HepG2 (cell line): Measurements from ENCODE around the gene ESF1. TPM values are rescaled to one million over a fixed set of nuclear protein-coding genes. Genes with fewer than 3 reads are reported as not detected.

Experiments
- ATAC-seq: fragments of 200-7000 bp; cut with Tn5 transposase; 3 replicates; pipeline ENCODE4 v1.9.1; 2020; ENCODE audit warnings: mild to moderate bottlenecking, moderate library complexity
- BruUV-seq: library from RNA; stranded (reverse); fragments of 400-500 nt; replicated peaks from 2 replicates; lab custom pipeline; 2021; lab: Mats Ljungman, UMichigan
- CTCF ChIA-PET: fragments of 300-600 bp; formaldehyde crosslinking; extraction: SDS; loops from one replicate; lab custom pipeline; 2021; ENCODE audit warnings: low total read pairs, inconsistent platforms, low intra/inter-chr PET ratio; lab: Yijun Ruan, JAX
- POLR2A ChIA-PET: fragments of 350-600 bp; sonication (Branson Sonifier 250); formaldehyde crosslinking; loops from one replicate; lab custom pipeline; 2020; ENCODE audit warnings: antibody characterized with exemption, inconsistent platforms; lab: Yijun Ruan, JAX
- DNase-seq: peaks from one replicate; pipeline ENCODE4 v3.0.0-alpha.2; 2015; ENCODE audit warnings: low spot score
- FAIRE-seq: peaks from 3 replicates; lab custom pipeline; 2011; peaks lifted over from hg19 to GRCh38; lab: Jason Lieb, UNC
- H2AFZ ChIP-seq: one replicate; pipeline ENCODE4 v1.6.1; 2011; ENCODE audit warnings: low read length, inconsistent platforms
- H3K27ac ChIP-seq: fragments of 300-600 bp; 3 replicates; pipeline ENCODE4 v1.8.0; 2011; ENCODE audit warnings: mixed run types, mild to moderate bottlenecking, mixed read lengths, low read length, inconsistent platforms; ENCODE audit not compliant: insufficient read depth; ENCODE audit errors: extremely low read length
- H3K27me3 ChIP-seq, 2 experiments: fragments of 200-600 bp in 1 of 2; 2 replicates in 1 of 2; 3 replicates in 1 of 2; pipeline versions ENCODE4 v1.6.0 to v1.8.0; 2011; ENCODE audit warnings: low read length in 2 of 2, mild to moderate bottlenecking in 2 of 2, moderate library complexity in 2 of 2, inconsistent platforms in 1 of 2; ENCODE audit not compliant: insufficient read depth in 2 of 2, control insufficient read depth in 1 of 2
- H3K36me3 ChIP-seq, 2 experiments: fragments of 200-600 bp in 1 of 2; replicated peaks in 1 of 2; 2 replicates in 1 of 2; 3 replicates in 1 of 2; pipeline versions ENCODE4 v1.5.1 to v1.8.0; 2011; ENCODE audit warnings: low read length in 2 of 2, inconsistent platforms in 1 of 2; ENCODE audit not compliant: insufficient read depth in 2 of 2, control insufficient read depth in 1 of 2
- H3K4me1 ChIP-seq: 2 replicates; pipeline ENCODE4 v1.5.1; 2012; ENCODE audit warnings: low read length, inconsistent platforms; ENCODE audit not compliant: insufficient read depth
- H3K4me2 ChIP-seq: 2 replicates; pipeline ENCODE4 v1.6.0; 2011; ENCODE audit warnings: low read depth, low read length, inconsistent platforms
- H3K4me3 ChIP-seq, 3 experiments: fragments of 200-600 bp in 1 of 3; sonication (generic), shearing (Covaris generic) in 1 of 3; replicated peaks in 1 of 3; 2 replicates each; pipeline ENCODE4 v1.5.1; 2011 to 2016; ENCODE audit warnings: low read length in 3 of 3, inconsistent platforms in 2 of 3, low read depth in 2 of 3, mild to moderate bottlenecking in 2 of 3, control low read depth in 1 of 3, mixed read lengths in 1 of 3; ENCODE audit not compliant: insufficient read depth in 1 of 3
- H3K79me2 ChIP-seq: one replicate; pipeline ENCODE4 v1.6.1; 2011; ENCODE audit warnings: low read length, inconsistent platforms; ENCODE audit not compliant: insufficient read depth
- H3K9ac ChIP-seq: 2 replicates; pipeline ENCODE4 v1.6.0; 2011; ENCODE audit warnings: mild to moderate bottlenecking, low read depth, low read length, inconsistent platforms; ENCODE audit not compliant: insufficient read depth
- H3K9me3 ChIP-seq: 2 replicates; pipeline ENCODE4 v1.5.1; 2012; ENCODE audit warnings: mild to moderate bottlenecking, low read length
- H4K20me1 ChIP-seq: 2 replicates; pipeline ENCODE4 v1.6.0; 2011; ENCODE audit warnings: inconsistent platforms, mild to moderate bottlenecking, low read length, moderate library complexity; ENCODE audit not compliant: insufficient read depth
- DRAP1 ChIP-seq: IDR thresholded peaks from 2 replicates; pipeline ENCODE4 v1.6.1; 2016; ENCODE audit warnings: missing genetic modification reagents, missing compliant biosample characterization
- MAFG ChIP-seq: sonication (generic); formaldehyde crosslinking; IDR thresholded peaks from 2 replicates; pipeline ENCODE4 v1.5.1; 2020; ENCODE audit warnings: mild to moderate bottlenecking, missing genetic modification reagents
- MBD4 ChIP-seq: IDR thresholded peaks from 2 replicates; pipeline ENCODE4 v1.6.1; 2012; ENCODE audit warnings: low read length, inconsistent platforms, borderline replicate concordance
- NR2C2 ChIP-seq: sonication (generic); formaldehyde crosslinking; IDR thresholded peaks from 2 replicates; pipeline ENCODE4 v1.4.0; 2020; ENCODE audit warnings: missing genetic modification reagents, mild to moderate bottlenecking, moderate library complexity, borderline replicate concordance
- THAP9 ChIP-seq: sonication (generic); formaldehyde crosslinking; IDR thresholded peaks from 2 replicates; pipeline ENCODE4; 2020; ENCODE audit warnings: missing genetic modification reagents, mild to moderate bottlenecking, borderline replicate concordance
- U2AF1 ChIP-seq: fragments of 200-400 bp; formaldehyde crosslinking; optimal IDR thresholded peaks from 2 replicates; pipeline ENCODE3; 2017; ENCODE audit warnings: mild to moderate bottlenecking, low read depth, low read length
- YEATS2 ChIP-seq: sonication (generic); formaldehyde crosslinking; IDR thresholded peaks from 2 replicates; pipeline ENCODE4 v1.4.0; 2020; ENCODE audit warnings: missing genetic modification reagents, borderline replicate concordance
- ZBTB39 ChIP-seq: sonication (generic); formaldehyde crosslinking; IDR thresholded peaks from 2 replicates; pipeline ENCODE4 v1.5.0; 2020; ENCODE audit warnings: missing genetic modification reagents
- ZNF142 ChIP-seq: sonication (generic); formaldehyde crosslinking; IDR thresholded peaks from 2 replicates; pipeline ENCODE4 v1.4.0; 2020; ENCODE audit warnings: missing genetic modification reagents
- ZNF232 ChIP-seq: sonication (generic); formaldehyde crosslinking; IDR thresholded peaks from 2 replicates; pipeline ENCODE4 v1.4.0; 2020; ENCODE audit warnings: missing genetic modification reagents, borderline replicate concordance
- ZNF691 ChIP-seq: sonication (generic); formaldehyde crosslinking; IDR thresholded peaks from 2 replicates; pipeline ENCODE4 v1.4.0; 2020; ENCODE audit warnings: missing genetic modification reagents, low read depth, mild to moderate bottlenecking, borderline replicate concordance
- in situ Hi-C: cut with HindIII; loops from 2 replicates; pipeline ENCODE4 v1.10.0; 2017; ENCODE audit warnings: low pct_unique_long_range_greater_than_20kb; ENCODE audit not compliant: extremely low pct_ligation_motif_present
- intact Hi-C: fragments of 100-400 bp; cut with micrococcal nuclease; formaldehyde crosslinking; loops from one replicate; pipeline ENCODE4 v1.10.0; 2022; ENCODE audit not compliant: unreplicated experiment
- polyA plus RNA-seq, 8 experiments: library from polyadenylated mRNA; depleted of rRNA in 3 of 8; stranded (reverse) in 7 of 8; unstranded in 1 of 8; fragments of >200 nt; fragmentation: Illumina TruSeq in 4 of 8; extraction: Trizol in 4 of 8; gene quantifications; 2 replicates each; pipeline versions ENCODE4 v1.2.1 to v1.2.3, GENCODE V29; 2011 to 2016; ENCODE audit warnings: low read depth in 4 of 8, missing spikeins in 1 of 8, mixed read lengths in 1 of 8; ENCODE audit not compliant: insufficient read depth in 1 of 8
- total RNA-seq, 5 experiments: library from RNA; depleted of rRNA; stranded (reverse); fragments of >200 nt; fragmentation: Illumina TruSeq; extraction: Trizol; gene quantifications; 2 replicates each; pipeline ENCODE4 v1.2.3, GENCODE V29; 2016; ENCODE audit warnings: low read depth in 1 of 5

Gene ESF1
- total and polyA plus RNA-seq, 2 of the 13 experiments (the other 11 are each of a cell fraction or from before 2014, with no cell fraction given) = 7.3 to 66.9 TPM

GRCh38 chr20:13701486-13701885, 83.2 kb downstream of the ESF1 start:
- H3K4me1 ChIP-seq = no peaks in the 10 kb centered on the region
- BruUV-seq = no TSS peak
- no peak overlapping the region for H3K27ac ChIP-seq
- H3K4me3 ChIP-seq = no peak overlapping the region
- in situ Hi-C loops = no loop called here
- no peak for ATAC-seq
- H2AFZ ChIP-seq = no peak overlapping the region
- no peaks in the 10 kb centered on the region for H4K20me1 ChIP-seq
- ChIA-PET CTCF (no interaction called here), POLR2A (interaction anchor here (1.4 kb wide), 1 partner anchor 84 kb away, joined by 4 read pairs; the partner anchor contains the start of genes ESF1 and NDUFAF5)
- no peaks in the 10 kb centered on the region for H3K79me2 ChIP-seq
- no peaks in the 10 kb centered on the region for H3K27me3 ChIP-seq
- no peaks in the 10 kb centered on the region for H3K36me3 ChIP-seq
- TF ChIP-seq DRAP1 (CRISPR knock-in tag) (no peak), THAP9 (CRISPR knock-in tag) (no peak), ZBTB39 (no peak), ZNF691 (CRISPR knock-in tag) (no peak), MBD4 (no peak), NR2C2 (CRISPR knock-in tag) (no peak), ZNF232 (CRISPR knock-in tag) (no peak), ZNF142 (CRISPR knock-in tag) (no peak), YEATS2 (CRISPR knock-in tag) (no peak), MAFG (CRISPR knock-in tag) (no peak), U2AF1 (no peak)
- no peak overlapping the region for H3K4me2 ChIP-seq
- FAIRE-seq = no peak
- H3K9ac ChIP-seq = no peak overlapping the region
- no peak for DNase-seq
- H3K9me3 ChIP-seq = no peaks in the 10 kb centered on the region
- intact Hi-C loops = no loop called here
